HK-2 (cell line): ENCODE results near the gene KRTAP2-4.
"Not testable (repeated sequence)": the region's sequence is repeated elsewhere in the genome, so short reads cannot be mapped to it uniquely, and the experiment has no call there.

Experiments
- DNase-seq: peaks from one replicate; pipeline ENCODE4 v3.0.0-alpha.2; 2018; ENCODE audit not compliant: unreplicated experiment

The KRTAP2-4 gene

DNA sequence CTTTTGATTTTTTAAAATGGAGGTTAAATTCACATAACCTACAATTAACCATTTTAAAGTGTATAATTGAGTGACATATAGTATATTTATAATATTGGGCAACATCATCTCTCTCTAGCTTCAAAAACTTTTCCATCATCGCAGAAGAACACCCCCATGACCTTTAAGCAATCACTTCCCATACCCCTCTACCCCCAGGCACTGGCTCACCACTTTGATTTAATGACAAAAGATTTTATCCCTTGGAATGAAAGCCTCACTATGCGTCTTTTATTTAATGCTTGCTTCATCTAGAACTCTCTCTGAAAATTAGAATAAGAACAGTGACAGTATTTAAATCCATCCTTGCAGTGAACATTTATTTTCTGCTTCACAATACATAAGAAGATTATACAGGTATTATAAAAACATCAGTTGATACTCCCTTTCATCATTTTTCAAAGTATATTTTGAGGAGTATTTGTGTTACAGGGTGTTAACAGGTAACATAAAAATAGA is 27.8 kb downstream of the KRTAP2-4 start:
- DNase-seq, result no peak

DNA sequence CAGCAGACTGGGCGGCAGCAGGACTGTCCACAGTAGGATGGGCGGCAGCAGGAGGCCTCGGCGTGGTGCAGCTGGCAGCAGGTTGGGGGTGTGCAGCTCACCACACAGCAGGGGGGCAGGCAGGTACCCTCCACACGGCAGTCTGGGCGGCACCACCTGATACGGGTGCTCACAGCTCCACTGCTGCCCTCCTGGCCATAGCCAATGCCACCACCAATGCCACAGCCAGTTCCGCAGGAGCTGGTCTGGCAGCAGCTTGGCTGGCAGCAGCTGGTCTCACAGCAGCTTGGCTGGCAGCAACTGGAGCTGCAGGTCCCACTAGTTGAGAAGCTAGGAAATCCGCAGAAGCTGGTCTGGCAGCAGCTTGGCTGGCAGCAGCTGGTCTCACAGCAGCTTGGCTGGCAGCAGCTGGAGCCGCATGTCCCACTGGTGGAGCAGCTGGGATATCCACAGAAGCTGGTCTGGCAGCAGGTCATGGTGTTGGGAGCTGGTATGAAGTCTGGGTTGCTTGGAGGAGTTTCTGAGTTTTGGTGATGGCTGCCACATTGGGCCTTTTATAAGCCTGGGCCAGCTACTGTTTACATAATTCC is 31.2 kb downstream of the KRTAP2-4 start, which contains the start of gene KRTAP1-3:
KRTAP1-3 (minus strand) TSS at position 529 of the 590 bp plus-strand sequence; CDS start at position 476, 53 bp downstream.
- DNase-seq, result not testable (repeated sequence)

DNA sequence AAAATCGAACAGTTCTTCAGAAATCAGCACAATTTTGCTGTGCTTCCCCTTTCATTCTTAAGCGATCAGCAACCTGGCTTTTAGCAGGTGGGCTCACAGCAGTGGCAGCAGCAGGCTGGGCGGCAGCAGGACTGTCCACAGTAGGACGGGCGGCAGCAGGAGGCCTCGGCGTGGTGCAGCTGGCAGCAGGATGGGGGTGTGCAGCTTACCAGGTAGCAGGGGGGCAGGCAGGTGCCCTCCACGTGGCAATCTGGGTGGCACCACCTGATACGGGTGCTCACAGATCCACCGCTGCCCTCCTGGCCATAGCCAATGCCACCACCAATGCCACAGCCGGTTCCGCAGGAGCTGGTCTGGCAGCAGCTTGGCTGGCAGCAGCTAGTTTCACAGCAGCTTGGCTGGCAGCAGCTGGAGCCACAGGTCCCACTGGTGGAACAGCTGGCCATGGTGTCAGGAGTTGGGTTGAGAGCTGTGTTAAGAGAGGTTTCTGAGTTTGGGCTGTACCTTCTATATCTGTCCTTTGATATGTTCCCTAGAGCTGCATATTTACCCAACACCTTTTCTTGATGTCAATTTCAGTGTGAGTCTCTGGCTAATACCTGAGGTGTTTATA is 35.9 kb downstream of the KRTAP2-4 start, which contains the start of gene KRTAP1-4:
KRTAP1-4 (minus strand) TSS at position 563 of the 613 bp plus-strand sequence; CDS start at position 446, 117 bp downstream.
- DNase-seq, result no peak

DNA sequence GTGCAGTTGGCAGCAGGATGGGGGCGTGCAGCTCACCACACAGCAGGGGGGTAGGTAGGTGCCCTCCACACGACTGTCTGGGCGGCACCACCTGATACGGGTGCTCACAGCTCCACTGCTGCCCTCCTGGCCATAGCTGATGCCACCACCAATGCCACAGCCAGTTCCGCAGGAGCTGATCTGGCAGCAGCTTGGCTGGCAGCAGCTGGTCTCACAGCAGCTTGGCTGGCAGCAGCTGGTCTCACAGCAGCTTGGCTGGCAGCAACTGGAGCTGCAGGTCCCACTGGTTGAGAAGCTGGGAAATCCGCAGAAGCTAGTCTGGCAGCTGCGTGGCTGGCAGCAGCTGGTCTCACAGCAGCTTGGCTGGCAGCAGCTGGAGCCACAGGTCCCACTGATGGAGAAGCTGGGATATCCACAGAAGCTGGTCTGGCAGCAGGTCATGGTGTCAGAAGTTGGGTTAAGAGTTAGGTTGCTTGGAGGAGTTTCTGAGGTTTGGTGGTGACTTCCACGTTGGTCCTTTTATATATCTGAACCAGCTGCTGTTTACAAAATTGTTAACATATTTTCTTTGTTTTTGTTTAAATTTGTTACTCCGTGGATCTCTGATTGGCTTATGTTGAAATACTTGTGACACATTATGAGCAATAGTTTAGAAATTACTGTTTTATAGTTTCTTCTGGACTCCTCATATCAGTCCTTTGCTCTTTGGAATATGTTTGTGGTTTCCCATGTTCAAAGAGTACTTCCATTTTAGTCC is 38.8 kb downstream of the KRTAP2-4 start, which contains the start of gene KRTAP1-5:
KRTAP1-5 (minus strand) TSS at position 494 of the 757 bp plus-strand sequence; CDS start at position 441, 53 bp downstream.
- no peak for DNase-seq

DNA sequence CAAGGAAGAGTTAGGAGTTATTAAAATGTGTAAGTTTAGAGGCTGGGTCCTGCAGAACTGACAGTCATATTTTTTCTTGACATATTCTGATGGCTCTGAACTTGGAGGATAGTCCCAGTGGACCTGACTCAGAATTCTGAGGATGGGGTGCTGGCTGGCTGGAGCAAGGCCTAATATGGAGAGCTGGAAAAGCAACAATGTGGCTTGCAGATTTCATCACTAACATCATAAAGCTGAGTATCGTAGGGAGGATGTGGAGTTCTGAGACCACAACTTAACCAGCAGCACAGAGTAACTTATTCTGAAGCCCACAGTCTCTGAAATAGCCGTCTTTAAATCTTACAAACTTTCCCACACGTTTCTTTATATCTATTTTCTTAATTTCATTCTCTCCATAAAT is 41.0 kb downstream of the KRTAP2-4 start:
- DNase-seq, result no peak

DNA sequence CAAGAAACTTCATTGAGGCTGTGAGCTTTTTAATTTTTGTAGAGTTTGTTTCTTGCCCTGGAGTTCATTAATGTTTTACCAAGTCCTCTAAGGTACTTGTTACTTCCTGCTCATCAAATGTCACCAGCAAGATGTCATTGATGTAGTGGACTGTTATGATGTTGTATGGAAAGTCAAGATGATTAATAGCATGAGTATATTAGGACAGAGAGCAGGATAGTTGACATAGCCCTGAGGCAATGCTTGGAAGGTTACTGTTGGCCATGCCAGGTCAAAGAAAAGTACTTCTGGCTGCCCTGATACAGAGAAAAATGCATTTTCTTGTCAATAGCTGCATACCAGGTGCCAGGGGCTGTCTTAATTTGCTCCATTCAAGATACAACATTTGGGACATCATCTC is 45.3 kb downstream of the KRTAP2-4 start:
- DNase-seq, result no peak

DNA sequence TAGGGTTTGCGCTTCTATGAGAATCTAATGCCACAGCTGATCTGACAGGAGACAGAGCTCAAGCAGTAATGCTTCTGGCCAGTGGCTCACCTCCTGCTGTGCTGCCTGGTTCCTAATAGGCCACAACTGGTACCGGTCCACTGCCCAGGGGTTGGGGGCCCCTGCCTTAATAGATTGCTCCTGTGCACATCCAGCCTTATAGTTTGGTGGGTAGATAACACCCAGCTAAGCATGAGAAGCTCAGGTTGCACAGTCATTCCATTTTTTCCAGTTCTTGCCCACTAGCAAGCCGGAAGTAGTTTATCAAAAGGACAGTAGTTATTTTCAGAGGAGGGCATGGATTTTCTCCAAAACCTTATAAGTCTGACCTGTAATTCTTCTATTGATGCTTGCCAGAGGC is 46.3 kb downstream of the KRTAP2-4 start:
- no peak for DNase-seq

DNA sequence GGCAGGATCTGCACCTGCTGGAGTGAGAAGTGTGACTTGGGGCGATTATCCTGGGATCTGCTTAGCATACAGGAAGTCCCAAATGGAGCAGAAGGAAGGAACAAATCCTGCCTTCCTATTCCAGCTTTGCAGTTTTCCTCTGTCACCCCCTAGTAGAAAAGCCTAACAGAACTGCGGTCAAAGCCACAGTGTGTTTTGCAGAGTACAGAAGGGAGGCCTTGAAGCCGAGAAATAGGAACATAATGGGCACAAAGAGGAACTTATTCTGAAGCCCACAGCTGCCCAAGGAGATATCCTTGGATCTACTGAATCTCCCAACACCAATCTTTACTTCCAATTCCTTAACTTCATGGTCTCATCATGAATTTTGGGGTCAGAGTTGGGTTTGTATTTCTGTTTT is 47.1 kb downstream of the KRTAP2-4 start:
- DNase-seq, result no peak

DNA sequence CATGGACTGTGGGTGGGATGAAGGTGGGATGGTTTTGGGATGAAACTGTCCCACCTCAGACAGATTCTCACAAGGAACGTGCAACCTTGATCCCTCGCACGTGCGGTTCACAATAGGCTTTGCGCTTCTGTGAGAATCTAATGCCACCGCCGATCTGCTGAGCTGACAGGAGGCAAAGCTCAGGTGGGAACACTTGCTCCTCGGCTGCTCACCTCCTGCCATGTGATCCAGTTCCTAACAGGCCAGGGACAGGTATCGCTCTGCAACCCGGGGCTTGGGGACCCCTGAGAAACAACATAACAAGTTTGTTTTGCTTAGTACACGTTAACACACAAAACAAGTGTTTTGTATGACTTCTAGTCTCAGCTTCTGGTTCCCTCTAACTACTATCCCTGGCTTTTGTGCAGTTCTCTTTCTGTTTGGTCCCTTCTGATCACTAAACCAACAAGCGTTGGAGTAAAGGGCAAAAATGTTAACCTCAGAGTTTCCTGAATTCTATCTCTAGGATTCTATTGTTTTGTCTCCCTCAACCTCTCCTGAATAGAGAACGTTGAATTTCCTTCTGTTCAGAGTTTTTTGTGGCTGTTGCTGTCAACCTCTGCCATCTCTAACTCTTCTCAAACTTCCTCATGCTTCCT is 49.0 kb downstream of the KRTAP2-4 start:
- no peak for DNase-seq

DNA sequence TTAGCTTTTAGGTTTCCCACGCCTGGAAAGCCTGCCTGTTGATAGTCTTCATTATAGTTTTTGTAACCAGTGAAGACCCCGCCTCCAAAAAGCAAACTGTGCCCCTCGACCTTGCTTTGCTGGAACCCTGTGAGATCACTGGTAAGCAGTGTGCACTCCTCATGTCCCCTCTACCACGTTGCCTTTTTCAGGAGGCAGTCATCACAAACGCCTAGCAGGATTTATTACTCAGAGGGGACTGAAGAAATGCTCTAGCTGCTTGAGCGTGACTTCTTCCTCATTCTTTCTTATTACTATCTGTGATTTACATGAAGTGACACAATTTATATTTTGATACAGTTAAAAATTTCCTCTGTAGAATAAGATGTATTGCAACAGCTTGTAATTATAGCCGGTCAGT is 50.2 kb downstream of the KRTAP2-4 start:
- DNase-seq, result no peak
